Measurements from ENCODE around the gene CDRT4.

DNA sequence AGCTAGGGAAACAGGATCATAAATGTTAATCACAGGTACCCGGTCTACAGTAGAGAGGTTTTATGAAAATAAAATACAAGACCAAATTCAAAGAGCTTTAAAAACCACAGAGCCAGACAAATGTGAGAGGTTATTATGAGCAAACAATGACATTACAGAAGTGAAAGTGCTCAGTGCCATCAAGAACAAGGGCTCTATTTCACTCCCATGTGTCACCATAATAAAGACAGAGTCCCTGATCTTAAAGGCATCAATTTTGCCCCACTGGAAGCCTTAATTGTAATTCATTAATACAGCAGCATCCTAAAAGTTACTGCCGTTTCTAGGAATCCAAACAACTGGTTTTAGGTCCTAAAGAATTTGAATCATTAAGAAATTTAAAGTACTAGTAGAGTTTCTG, 43.7 kb upstream of the CDRT4 start:
- TF ChIP-seq, protein P1, sequence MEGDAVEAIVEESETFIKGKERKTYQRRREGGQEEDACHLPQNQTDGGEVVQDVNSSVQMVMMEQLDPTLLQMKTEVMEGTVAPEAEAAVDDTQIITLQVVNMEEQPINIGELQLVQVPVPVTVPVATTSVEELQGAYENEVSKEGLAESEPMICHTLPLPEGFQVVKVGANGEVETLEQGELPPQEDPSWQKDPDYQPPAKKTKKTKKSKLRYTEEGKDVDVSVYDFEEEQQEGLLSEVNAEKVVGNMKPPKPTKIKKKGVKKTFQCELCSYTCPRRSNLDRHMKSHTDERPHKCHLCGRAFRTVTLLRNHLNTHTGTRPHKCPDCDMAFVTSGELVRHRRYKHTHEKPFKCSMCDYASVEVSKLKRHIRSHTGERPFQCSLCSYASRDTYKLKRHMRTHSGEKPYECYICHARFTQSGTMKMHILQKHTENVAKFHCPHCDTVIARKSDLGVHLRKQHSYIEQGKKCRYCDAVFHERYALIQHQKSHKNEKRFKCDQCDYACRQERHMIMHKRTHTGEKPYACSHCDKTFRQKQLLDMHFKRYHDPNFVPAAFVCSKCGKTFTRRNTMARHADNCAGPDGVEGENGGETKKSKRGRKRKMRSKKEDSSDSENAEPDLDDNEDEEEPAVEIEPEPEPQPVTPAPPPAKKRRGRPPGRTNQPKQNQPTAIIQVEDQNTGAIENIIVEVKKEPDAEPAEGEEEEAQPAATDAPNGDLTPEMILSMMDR (IDR thresholded peaks at IDR 0.05): no peak
- TF ChIP-seq POLR2A (IDR thresholded peaks at IDR 0.05): no peak

All from thyroid gland (tissue), 4 donors.